ENCODE results near the gene CA6.

GRCh38 chr1:8938232-8938999 lies 7.3 kb upstream of the CA6 start:
- no peak for TF ChIP-seq CTCF (IDR thresholded peaks at IDR 0.05)
- TF ChIP-seq POLR2AphosphoS5 (IDR thresholded peaks at IDR 0.05), result no peak
- no peak for TF ChIP-seq POLR2A (IDR thresholded peaks at IDR 0.05)

Measured in prostate gland (tissue), 2 donors.